ENCODE data around the gene GBP1.
"Not testable (repeated sequence)": the region's sequence is repeated elsewhere in the genome, so short reads cannot be mapped to it uniquely, and the experiment has no call there.

GRCh38 chr1:89029051-89029450 lies 36.0 kb downstream of the GBP1 start:
- TF ChIP-seq CTCF (conservative IDR thresholded peaks at IDR 0.05; ENCODE audit: low read depth, low read length); RFX5 (IDR thresholded peaks at IDR 0.05; ENCODE audit: low read depth, low read length); POLR2A (IDR thresholded peaks at IDR 0.05; ENCODE audit: low read depth, low read length); BHLHE40 (IDR thresholded peaks at IDR 0.05; ENCODE audit: low read depth, low read length); MXI1 (IDR thresholded peaks at IDR 0.05; ENCODE audit: borderline replicate concordance, low read depth, low read length); CEBPB (IDR thresholded peaks at IDR 0.05; ENCODE audit: low read depth, low read length): not testable (repeated sequence)

All from IMR-90 (cell line).